Measurements from ENCODE around the gene ATP10D. TPM values are rescaled to one million over a fixed set of nuclear protein-coding genes. Genes with fewer than 3 reads are reported as not detected.

Gene ATP10D
- total and polyA plus RNA-seq, 7 donors = 1.1 to 6.1 (median 2.1) TPM

- WGBS, 3 donors = 91 to 96% (median 95%) methylated on average over 3 of the region's 3 CpGs
- no peak for DNase-seq
- no peaks in the 10 kb centered on the region for H3K4me1 ChIP-seq
- no peak for TF ChIP-seq CTCF (IDR thresholded peaks at IDR 0.05)
- no peak for ATAC-seq
- H3K27me3 ChIP-seq (ENCODE audit: insufficient read depth in 3 of 3, low read length in 2 of 3) = no peaks in the 10 kb centered on the region
- H3K4me3 ChIP-seq = no peak overlapping the region
- H3K27ac ChIP-seq = no peak overlapping the region
- no peaks in the 10 kb centered on the region for H3K36me3 ChIP-seq (ENCODE audit: insufficient read depth in 1 of 2, low read depth in 1 of 2)
- intact Hi-C loops (cut with DNase I) = no loop called here
- no peaks in the 10 kb centered on the region for H3K9me3 ChIP-seq
These were observed 11.8 kb upstream of the ATP10D start for GRCh38 chr4:47473141-47473750.

DNA sequence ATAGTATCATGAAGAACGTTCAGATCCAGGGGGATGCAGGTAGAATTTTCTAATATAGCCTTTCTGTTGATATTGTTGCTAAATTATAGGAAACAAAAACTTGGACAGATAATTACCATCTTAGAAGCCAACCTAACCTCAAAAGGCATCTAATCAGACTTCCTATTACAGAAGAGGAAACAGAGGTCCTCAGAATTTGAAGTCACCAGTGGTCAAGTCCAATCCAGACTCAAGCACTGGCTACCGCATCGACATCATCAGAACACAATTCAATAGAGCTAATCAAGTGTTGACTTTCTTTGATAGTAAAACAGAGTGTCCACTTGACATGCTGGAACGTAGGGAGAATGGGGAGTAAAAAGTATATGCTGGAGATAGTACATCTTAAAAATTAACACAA, 10.3 kb upstream of the ATP10D start:
- intact Hi-C loops (cut with DNase I) = no loop called here
- no peak for ATAC-seq
- Histone ChIP-seq H3K36me3 (ENCODE audit: insufficient read depth in 1 of 2, low read depth in 1 of 2) (no peaks in the 10 kb centered on the region), H3K9me3 (no peaks in the 10 kb centered on the region), H3K27ac (no peak overlapping the region), H3K4me1 (no peaks in the 10 kb centered on the region), H3K27me3 (ENCODE audit: insufficient read depth in 3 of 3, low read length in 2 of 3) (no peaks in the 10 kb centered on the region), H3K4me3 (no peak overlapping the region)
- TF ChIP-seq CTCF (IDR thresholded peaks at IDR 0.05) = no peak
- 73 to 78% (median 77%) methylated on average over 4 of the region's 4 CpGs for WGBS, 3 donors
- no peak for DNase-seq

DNA sequence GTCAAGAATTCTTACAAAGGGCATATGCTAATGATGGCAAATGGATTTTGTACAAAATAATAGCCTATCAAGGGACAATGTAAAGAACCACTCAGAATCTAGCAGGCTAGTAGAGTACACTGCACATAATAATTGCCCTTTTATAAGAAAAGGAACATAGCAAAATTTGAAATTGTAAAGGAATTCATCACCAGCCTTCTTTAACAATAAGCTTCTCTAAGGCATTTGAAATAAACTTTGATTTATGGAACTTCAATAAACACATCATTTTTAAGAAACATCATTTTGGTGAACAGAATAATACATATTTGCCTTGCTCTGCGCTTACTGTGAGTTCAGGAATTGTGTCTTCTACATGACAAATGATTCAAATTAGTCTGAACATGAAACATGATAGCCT, 9.7 kb upstream of the ATP10D start:
- 86 to 98% (median 92%) methylated on average over 1 of the region's 1 CpG for WGBS, 3 donors
- Histone ChIP-seq H3K4me1 (no peaks in the 10 kb centered on the region), H3K4me3 (no peak overlapping the region), H3K27me3 (ENCODE audit: insufficient read depth in 3 of 3, low read length in 2 of 3) (no peaks in the 10 kb centered on the region), H3K36me3 (ENCODE audit: insufficient read depth in 1 of 2, low read depth in 1 of 2) (no peaks in the 10 kb centered on the region), H3K27ac (no peak overlapping the region), H3K9me3 (no peaks in the 10 kb centered on the region)
- no peak for TF ChIP-seq CTCF (IDR thresholded peaks at IDR 0.05)
- intact Hi-C loops (cut with DNase I) = no loop called here
- ATAC-seq (no peak), DNase-seq (no peak)

- WGBS, 3 donors = 77 to 81% (median 79%) methylated on average over 4 of the region's 4 CpGs
- H3K4me3 ChIP-seq = no peak overlapping the region
- intact Hi-C loops (cut with DNase I) = no loop called here
- no peaks in the 10 kb centered on the region for H3K9me3 ChIP-seq
- no peak for TF ChIP-seq CTCF (IDR thresholded peaks at IDR 0.05)
- H3K27me3 ChIP-seq (ENCODE audit: insufficient read depth in 3 of 3, low read length in 2 of 3) = no peaks in the 10 kb centered on the region
- no peaks in the 10 kb centered on the region for H3K36me3 ChIP-seq (ENCODE audit: insufficient read depth in 1 of 2, low read depth in 1 of 2)
- no peaks in the 10 kb centered on the region for H3K4me1 ChIP-seq
- DNase-seq = no peak
- no peak overlapping the region for H3K27ac ChIP-seq
- no peak for ATAC-seq
These were observed 6.3 kb upstream of the ATP10D start for GRCh38 chr4:47478804-47479203.

DNA sequence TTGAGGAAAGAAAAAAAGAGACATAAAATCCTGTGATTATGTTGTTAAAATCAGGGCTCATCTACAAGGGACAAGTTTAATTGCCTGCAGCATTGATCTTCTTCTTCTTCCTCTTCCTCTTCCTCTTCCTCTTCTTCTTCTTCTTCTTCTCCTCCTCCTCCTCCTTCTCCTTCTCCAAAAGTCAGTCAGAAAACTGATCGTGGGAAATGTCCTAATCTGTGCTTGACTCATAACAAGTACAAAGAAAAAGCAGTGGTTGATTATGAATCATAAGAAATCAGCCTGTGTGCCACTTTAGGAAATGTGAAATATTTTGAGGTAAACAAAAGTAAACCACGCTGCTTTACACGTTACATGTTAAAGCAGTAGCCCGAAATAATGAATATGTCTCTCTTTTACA, 2.7 kb upstream of the ATP10D start:
- Histone ChIP-seq H3K27me3 (ENCODE audit: insufficient read depth in 3 of 3, low read length in 2 of 3) (no peaks in the 10 kb centered on the region), H3K9me3 (no peaks in the 10 kb centered on the region), H3K4me1 (no peaks in the 10 kb centered on the region), H3K4me3 (no peak overlapping the region), H3K27ac (no peak overlapping the region), H3K36me3 (ENCODE audit: insufficient read depth in 1 of 2, low read depth in 1 of 2) (no peaks in the 10 kb centered on the region)
- no peak for ATAC-seq
- no peak for TF ChIP-seq CTCF (IDR thresholded peaks at IDR 0.05)
- DNase-seq = no peak
- intact Hi-C loops (cut with DNase I) = no loop called here
- WGBS, 3 donors = 76 to 87% (median 78%) methylated on average over 4 of the region's 4 CpGs

Data from psoas muscle (tissue), 8 donors.